ENCODE measurements around the gene VSIG10L2. TPM values are rescaled to one million over a fixed set of nuclear protein-coding genes. Genes with fewer than 3 reads are reported as not detected.
"Not testable (repeated sequence)": the region's sequence is repeated elsewhere in the genome, so short reads cannot be mapped to it uniquely, and the experiment has no call there.

VSIG10L2 gene
- polyA plus RNA-seq (ENCODE audit: insufficient read length in 4 of 4): under 1 TPM in 1 of 4 donors, not detected in 3; 0.01 TPM

DNA sequence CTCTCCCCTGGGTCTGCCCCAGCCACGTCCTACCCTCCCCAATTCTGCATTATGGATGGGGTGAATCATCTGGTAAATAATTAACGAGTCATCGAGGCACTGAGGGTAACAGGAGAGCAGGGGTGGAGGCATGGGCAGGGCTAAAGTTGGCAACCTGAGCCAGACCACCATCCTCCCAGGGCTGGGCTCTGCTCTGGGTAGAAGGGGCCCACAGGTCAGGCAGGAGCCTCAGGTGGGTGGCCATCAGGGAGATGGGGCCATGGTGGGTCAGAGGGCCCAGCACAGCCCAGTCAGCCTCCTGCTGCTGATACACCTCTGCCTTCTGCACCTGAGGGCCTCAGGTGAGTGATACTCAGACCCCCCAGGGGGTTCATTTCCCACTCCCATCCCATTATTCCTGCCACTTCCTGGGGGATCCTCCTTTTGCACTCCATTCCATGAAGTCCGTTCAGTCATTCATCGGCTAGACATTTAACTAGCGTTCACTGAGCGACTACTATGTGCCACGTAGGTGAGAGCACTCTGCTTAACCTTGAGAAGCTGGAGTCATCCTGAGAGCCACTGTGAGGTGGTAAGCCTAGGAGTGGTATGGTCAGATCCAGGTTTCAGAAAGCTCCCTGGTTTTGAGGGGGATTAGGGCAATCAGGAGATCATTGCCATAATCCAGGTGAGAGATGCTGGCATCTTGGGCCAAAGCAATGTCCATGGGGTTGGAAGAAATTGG lies at the start of gene VSIG10L2:
TSS of gene VSIG10L2 (plus strand) at position 248 of the 724 bp plus-strand sequence. CDS start at position 260, 12 bp downstream.
- no peak for DNase-seq (ENCODE audit: low read depth in 4 of 4, low spot score in 3 of 4)

DNA sequence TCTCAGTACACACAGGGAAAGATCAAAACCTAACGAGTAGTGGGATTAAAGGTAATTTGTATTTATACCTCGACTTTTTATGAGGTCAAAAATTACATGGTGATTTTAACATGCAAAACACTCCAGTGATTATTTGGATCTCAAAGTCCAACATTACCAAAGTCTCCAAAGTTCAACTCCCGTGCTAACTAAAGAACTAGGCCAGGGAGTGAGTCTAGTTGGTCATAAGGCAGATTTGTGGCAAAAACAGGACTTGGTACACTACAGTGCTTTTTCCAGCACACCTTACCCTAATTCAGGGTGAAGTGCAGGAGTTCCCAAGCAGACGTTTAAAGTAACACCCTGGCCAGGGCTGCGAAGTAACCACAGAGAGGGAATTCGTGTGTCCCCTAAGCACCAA lies 44.0 kb upstream of the VSIG10L2 start:
- DNase-seq (ENCODE audit: low read depth in 4 of 4, low spot score in 3 of 4): no peak

- DNase-seq (ENCODE audit: low read depth in 4 of 4, low spot score in 3 of 4): no peak
These were observed 43.4 kb upstream of the VSIG10L2 start for GRCh38 chr11:125902277-125902926.

GRCh38 chr11:125902927-125903710 lies 42.7 kb upstream of the VSIG10L2 start, which contains the start of gene PUS3:
TSS of gene PUS3 (minus strand) at chr11:125903206. CDS start at chr11:125896284, 6,922 bp downstream.
- peak; percentile 77 to 82 (median 80) for DNase-seq (ENCODE audit: low read depth in 4 of 4, low spot score in 3 of 4)

DNA sequence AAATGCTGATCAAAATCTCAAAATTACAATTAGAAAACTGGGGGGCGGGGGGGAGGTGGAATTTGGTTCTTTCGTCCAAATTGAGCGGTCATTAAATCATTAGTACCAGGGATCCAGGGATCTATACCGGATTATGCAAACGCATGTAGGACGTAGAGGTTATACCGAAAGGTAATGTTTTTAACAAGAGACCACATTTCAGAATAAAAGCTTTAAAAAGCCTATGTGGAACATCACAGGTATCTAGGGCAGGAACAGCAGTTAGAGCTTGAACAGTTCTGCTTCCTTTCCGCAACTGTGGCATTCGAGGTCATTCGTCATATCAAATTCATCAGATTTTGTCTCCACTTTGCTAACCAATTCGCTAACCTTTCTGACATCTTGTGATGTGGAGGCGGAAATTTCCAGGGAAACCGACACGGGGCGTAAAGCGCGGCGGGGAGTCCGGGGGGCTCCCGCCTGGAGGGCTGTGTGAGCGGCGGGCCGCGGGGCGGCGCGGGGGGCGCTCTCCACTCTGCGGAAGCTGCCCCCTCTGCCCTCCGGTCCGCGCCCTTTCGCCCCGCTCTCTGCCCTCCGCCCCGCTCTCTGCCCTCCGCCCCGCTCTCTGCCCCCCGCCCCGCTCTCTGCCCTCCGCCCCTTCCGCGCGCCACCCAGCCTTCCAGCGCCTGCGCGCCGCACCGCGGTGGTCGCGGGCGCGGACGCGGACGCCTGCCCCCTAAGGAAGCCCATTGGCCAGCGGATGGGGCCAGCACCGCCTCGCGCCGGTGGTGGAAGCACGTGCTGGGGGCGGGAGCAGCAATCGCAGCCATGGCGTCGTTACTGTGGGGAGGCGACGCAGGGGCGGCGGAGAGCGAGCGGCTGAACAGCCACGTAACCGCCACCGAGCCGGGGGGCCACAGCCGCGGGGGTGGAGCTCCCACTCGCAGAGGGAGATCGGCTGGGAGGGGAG lies 41.9 kb upstream of the VSIG10L2 start, which contains the start of gene DDX25:
TSS of gene DDX25 (plus strand) at position 798 of the 949 bp plus-strand sequence. CDS start at position 808, 10 bp downstream.
- peak in 2 of 4 donors; percentile 20 for DNase-seq (ENCODE audit: low read depth in 4 of 4, low spot score in 3 of 4)

- no peak for DNase-seq (ENCODE audit: low read depth in 4 of 4, low spot score in 3 of 4)
These were observed 41.2 kb upstream of the VSIG10L2 start for GRCh38 chr11:125904678-125905077.

DNA sequence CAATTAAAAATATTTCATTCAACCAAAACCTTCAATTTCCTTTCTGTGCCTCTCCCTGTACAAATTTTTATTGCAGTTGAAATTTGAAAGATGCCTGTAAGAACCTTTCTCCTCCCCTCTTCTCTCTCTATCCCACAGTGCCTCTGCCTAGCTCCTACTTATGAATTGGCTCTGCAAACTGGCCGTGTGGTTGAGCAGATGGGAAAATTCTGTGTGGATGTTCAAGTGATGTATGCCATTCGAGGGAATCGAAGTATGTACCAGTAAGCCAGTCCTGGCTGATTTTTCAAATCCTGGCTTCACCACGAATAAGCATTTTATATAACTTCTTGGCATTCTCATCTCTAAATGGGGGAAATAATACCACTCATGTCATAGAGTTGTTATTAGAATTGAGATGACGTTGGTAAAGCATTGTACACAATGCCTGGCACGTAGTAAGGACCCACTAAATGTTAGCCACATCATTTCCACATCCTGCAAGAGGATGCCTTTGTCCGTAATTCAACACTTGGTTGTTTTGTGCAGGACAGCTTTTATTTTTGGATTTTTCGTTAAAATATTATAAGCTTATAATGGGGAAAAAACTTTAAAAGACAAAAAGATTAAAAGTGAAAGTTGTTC lies 35.5 kb upstream of the VSIG10L2 start:
- DNase-seq (ENCODE audit: low read depth in 4 of 4, low spot score in 3 of 4): no peak

- not testable (repeated sequence) for DNase-seq (ENCODE audit: low read depth in 4 of 4, low spot score in 3 of 4)
These were observed 31.2 kb upstream of the VSIG10L2 start for GRCh38 chr11:125914601-125915000.

GRCh38 chr11:125916683-125917347 lies 29.0 kb upstream of the VSIG10L2 start:
- no peak for DNase-seq (ENCODE audit: low read depth in 4 of 4, low spot score in 3 of 4)

- no peak for DNase-seq (ENCODE audit: low read depth in 4 of 4, low spot score in 3 of 4)
These were observed 27.6 kb upstream of the VSIG10L2 start for GRCh38 chr11:125918140-125918840.

DNA sequence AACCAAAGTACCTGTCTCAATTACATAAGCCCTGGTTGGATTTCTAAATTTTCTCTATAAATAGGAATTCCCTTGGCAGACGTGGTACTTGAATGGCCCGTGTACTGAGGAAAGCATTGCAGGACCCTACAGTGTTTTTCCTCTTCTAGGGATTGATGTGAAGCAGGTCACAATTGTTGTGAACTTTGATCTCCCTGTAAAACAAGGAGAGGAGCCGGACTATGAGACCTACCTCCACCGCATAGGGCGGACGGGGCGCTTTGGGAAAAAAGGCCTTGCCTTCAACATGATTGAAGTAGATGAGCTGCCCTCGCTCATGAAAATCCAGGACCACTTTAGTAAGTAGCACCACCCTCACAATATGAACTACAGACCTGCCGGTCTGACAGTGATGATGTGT lies 24.8 kb upstream of the VSIG10L2 start:
- DNase-seq (ENCODE audit: low read depth in 4 of 4, low spot score in 3 of 4): no peak

DNA sequence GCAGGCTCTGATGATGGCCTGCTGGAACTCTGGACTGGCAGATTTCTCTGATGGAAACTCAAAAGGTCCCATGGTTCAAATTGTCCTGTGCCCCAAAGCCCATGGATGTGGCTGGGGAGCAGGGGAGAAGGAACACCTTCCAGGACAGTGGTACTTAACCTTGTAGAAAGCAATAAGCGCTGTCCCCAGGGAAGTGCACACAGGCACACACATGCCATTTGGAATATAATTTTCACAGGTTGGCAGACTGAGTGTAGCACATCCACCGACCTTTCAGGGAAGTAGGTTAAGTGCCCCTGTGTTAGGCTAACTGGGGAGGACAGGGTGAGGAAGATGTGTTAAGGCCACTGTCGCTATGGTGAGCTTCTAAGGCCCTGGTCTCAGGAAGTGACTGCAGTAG lies 23.7 kb upstream of the VSIG10L2 start:
- DNase-seq (ENCODE audit: low read depth in 4 of 4, low spot score in 3 of 4): no peak

- DNase-seq (ENCODE audit: low read depth in 4 of 4, low spot score in 3 of 4): peak; percentile 52 to 77 (median 60)
These were observed 22.7 kb upstream of the VSIG10L2 start for GRCh38 chr11:125923012-125923579.

DNA sequence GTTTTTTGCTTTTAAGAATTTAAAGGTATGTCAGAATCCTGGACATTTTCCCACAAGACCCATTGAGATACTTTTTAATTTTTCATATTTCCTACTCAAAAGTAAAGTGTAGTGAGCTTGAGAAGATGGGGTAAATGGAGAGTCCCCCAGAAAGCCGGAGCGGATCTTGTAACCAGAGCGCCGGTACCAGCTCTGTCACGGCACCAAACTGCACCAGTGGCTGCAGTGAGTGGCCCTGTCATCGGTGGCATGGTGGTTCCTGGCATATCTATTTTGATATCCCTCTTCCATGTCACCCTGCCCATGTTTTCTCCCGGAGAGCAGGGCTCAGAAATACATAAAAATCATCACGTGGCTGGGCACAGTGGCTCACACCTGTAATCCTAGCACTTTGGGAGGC lies 22.2 kb upstream of the VSIG10L2 start:
- DNase-seq (ENCODE audit: low read depth in 4 of 4, low spot score in 3 of 4): no peak

GRCh38 chr11:125924384-125925007 lies 21.3 kb upstream of the VSIG10L2 start:
- no peak for DNase-seq (ENCODE audit: low read depth in 4 of 4, low spot score in 3 of 4)

- no peak for DNase-seq (ENCODE audit: low read depth in 4 of 4, low spot score in 3 of 4)
These were observed 20.6 kb upstream of the VSIG10L2 start for GRCh38 chr11:125925247-125925740.

- DNase-seq (ENCODE audit: low read depth in 4 of 4, low spot score in 3 of 4): no peak
These were observed 20.0 kb upstream of the VSIG10L2 start for GRCh38 chr11:125925804-125926203.
